Astrocyte (in vitro differentiated cells and primary cell): ENCODE data around the gene MYO1F. TPM values are rescaled to one million over a fixed set of nuclear protein-coding genes. Genes with fewer than 3 reads are reported as not detected.
A peak's percentile ranks its signal among the peaks of the same experiment; 100 is the strongest.

Experiments
- DNase-seq: peaks from one replicate; pipeline ENCODE4 v3.0.0-alpha.2; 2010; ENCODE audit warnings: low read depth
- FAIRE-seq: peaks from 2 replicates; lab custom pipeline; 2011; peaks lifted over from hg19 to GRCh38; lab: Jason Lieb, UNC
- H2AFZ ChIP-seq: 2 replicates; pipeline ENCODE4 v1.6.0; 2012; ENCODE audit warnings: low read depth, low read length, inconsistent platforms
- H3K27ac ChIP-seq: 2 replicates; pipeline ENCODE4 v1.5.1; 2011; ENCODE audit warnings: low read depth, low read length, inconsistent platforms
- H3K27me3 ChIP-seq: 2 replicates; pipeline ENCODE4 v1.6.0; 2011; ENCODE audit warnings: low read length, inconsistent platforms; ENCODE audit not compliant: insufficient read depth
- H3K36me3 ChIP-seq: 2 replicates; pipeline ENCODE4 v1.5.1; 2011; ENCODE audit warnings: low read length, inconsistent platforms; ENCODE audit not compliant: insufficient read depth
- H3K4me1 ChIP-seq: 2 replicates; pipeline ENCODE4 v1.5.1; 2011; ENCODE audit warnings: low read length, inconsistent platforms; ENCODE audit not compliant: insufficient read depth
- H3K4me2 ChIP-seq: 2 replicates; pipeline ENCODE4 v1.6.0; 2012; ENCODE audit warnings: low read length, inconsistent platforms
- H3K4me3 ChIP-seq: 2 replicates; pipeline ENCODE4 v1.5.1; 2011; ENCODE audit warnings: low read depth, mild to moderate bottlenecking, low read length, inconsistent platforms; ENCODE audit not compliant: insufficient read depth
- H3K79me2 ChIP-seq: 2 replicates; pipeline ENCODE4 v1.6.0; 2012; ENCODE audit warnings: mild to moderate bottlenecking, low read length, inconsistent platforms; ENCODE audit not compliant: insufficient read depth
- H3K9ac ChIP-seq: 2 replicates; pipeline ENCODE4 v1.6.0; 2012; ENCODE audit warnings: mild to moderate bottlenecking, low read length, inconsistent platforms
- H3K9me3 ChIP-seq: 2 replicates; pipeline ENCODE4 v1.5.1; 2012; ENCODE audit warnings: low read depth, mild to moderate bottlenecking, low read length, inconsistent platforms; ENCODE audit not compliant: insufficient read depth
- H4K20me1 ChIP-seq: 2 replicates; pipeline ENCODE4 v1.6.0; 2012; ENCODE audit warnings: low read length, inconsistent platforms; ENCODE audit not compliant: insufficient read depth
- H3K27ac Mint-ChIP-seq: one replicate; pipeline ENCODE4 v1.8.0; 2021; ENCODE audit warnings: mild to moderate bottlenecking, mixed read lengths; ENCODE audit not compliant: unreplicated experiment
- H3K27me3 Mint-ChIP-seq: one replicate; pipeline ENCODE4 v1.8.0; 2021; ENCODE audit warnings: low read depth, mixed read lengths; ENCODE audit not compliant: unreplicated experiment
- H3K36me3 Mint-ChIP-seq: one replicate; pipeline ENCODE4 v1.8.0; 2021; ENCODE audit warnings: low read depth, mixed read lengths; ENCODE audit not compliant: unreplicated experiment
- H3K4me1 Mint-ChIP-seq: one replicate; pipeline ENCODE4 v1.8.0; 2021; ENCODE audit warnings: low read depth, mixed read lengths; ENCODE audit not compliant: unreplicated experiment
- H3K4me3 Mint-ChIP-seq: one replicate; pipeline ENCODE4 v1.8.0; 2021; ENCODE audit warnings: mild to moderate bottlenecking, moderate library complexity, mixed read lengths; ENCODE audit not compliant: unreplicated experiment
- H3K9me3 Mint-ChIP-seq: one replicate; pipeline ENCODE4 v1.8.0; 2021; ENCODE audit warnings: mild to moderate bottlenecking, mixed read lengths; ENCODE audit not compliant: unreplicated experiment
- EZH2 ChIP-seq: IDR thresholded peaks from 2 replicates; pipeline ENCODE4 v1.6.1; 2012; ENCODE audit warnings: mild to moderate bottlenecking, low read length, inconsistent platforms; ENCODE audit not compliant: insufficient read depth
- total RNA-seq: library from RNA; stranded (reverse); gene quantifications from 2 replicates; pipeline ENCODE4 v1.2.1, GENCODE V29; 2021
- TF ChIP-seq, protein P1 (sequence below): IDR thresholded peaks from 2 replicates; pipeline ENCODE4 v1.5.1; 2011; ENCODE audit warnings: low read depth, mild to moderate bottlenecking, inconsistent platforms, low read length, moderate library complexity; ENCODE audit not compliant: insufficient read depth

Gene MYO1F
- total RNA-seq, 1 donor from 2014 or later: 0.23 TPM

DNA sequence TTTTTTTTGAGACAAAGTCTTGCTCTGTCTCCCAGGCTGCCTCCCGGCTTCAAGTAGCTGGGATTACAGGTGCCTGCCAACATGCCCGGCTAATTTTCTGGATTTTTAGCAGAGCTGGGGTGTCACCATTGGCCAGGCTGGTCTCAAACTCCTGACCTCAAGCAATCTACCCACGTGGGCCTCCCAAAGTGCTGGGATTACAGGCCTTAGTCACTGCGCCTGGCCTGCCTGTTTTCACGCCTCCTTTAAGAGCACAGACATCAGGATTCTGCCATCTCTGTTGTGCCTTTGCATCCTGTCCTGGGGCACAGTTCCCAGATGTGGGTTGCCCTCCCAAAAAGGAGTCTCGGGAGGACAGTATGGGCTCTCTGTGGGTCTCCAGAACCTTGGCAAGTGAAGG, 72.3 kb downstream of the MYO1F start:
- Mint-ChIP-seq H3K27ac (no peak overlapping the region), H3K36me3 (no peaks in the 10 kb centered on the region)

DNA sequence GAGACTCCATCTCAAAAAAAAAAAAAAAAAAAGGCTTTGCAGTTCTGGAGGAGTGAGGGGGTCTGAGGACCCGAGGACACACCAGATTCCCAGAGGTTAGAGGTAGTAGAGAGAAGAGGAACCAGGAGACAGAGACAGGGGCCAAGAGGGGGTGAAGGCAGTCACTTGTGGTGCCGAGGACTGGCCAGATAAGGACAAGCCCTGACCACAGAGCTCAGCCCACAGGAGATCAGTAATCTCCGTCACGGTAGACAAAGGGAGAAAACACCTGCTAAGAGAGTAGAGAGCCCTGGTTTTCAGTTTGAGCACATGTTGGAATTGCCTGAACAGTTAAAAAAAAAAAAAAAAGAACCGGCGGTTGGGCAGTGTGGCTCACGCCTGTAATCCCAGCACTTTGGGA, 73.1 kb downstream of the MYO1F start:
- no peaks in the 10 kb centered on the region for H3K9me3 ChIP-seq
- no peak for TF ChIP-seq EZH2
- TF ChIP-seq, protein P1, sequence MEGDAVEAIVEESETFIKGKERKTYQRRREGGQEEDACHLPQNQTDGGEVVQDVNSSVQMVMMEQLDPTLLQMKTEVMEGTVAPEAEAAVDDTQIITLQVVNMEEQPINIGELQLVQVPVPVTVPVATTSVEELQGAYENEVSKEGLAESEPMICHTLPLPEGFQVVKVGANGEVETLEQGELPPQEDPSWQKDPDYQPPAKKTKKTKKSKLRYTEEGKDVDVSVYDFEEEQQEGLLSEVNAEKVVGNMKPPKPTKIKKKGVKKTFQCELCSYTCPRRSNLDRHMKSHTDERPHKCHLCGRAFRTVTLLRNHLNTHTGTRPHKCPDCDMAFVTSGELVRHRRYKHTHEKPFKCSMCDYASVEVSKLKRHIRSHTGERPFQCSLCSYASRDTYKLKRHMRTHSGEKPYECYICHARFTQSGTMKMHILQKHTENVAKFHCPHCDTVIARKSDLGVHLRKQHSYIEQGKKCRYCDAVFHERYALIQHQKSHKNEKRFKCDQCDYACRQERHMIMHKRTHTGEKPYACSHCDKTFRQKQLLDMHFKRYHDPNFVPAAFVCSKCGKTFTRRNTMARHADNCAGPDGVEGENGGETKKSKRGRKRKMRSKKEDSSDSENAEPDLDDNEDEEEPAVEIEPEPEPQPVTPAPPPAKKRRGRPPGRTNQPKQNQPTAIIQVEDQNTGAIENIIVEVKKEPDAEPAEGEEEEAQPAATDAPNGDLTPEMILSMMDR: no peak
- H3K4me3 ChIP-seq: no peak overlapping the region
- peaks cover 3% of the 10 kb centered on the region for H3K4me1 ChIP-seq
- H3K36me3 ChIP-seq: no peaks in the 10 kb centered on the region
- H2AFZ ChIP-seq: no peak overlapping the region
- Mint-ChIP-seq H3K27me3 (peaks cover 10% of the 10 kb centered on the region), H3K27ac (peak overlapping the region; percentile 41), H3K4me1 (peaks cover 6% of the 10 kb centered on the region), H3K36me3 (no peaks in the 10 kb centered on the region), H3K4me3 (no peak overlapping the region), H3K9me3 (peaks cover 2% of the 10 kb centered on the region)
- no peak overlapping the region for H3K4me2 ChIP-seq
- H3K27me3 ChIP-seq: no peaks in the 10 kb centered on the region
- FAIRE-seq (no peak), DNase-seq (no peak)
- no peak overlapping the region for H3K27ac ChIP-seq
- H3K79me2 ChIP-seq: no peaks in the 10 kb centered on the region
- H4K20me1 ChIP-seq: no peaks in the 10 kb centered on the region
- no peak overlapping the region for H3K9ac ChIP-seq

More for the DNA sequence above, 72.3 kb downstream of the MYO1F start:
- no peak overlapping the region for H3K4me2 ChIP-seq
- Mint-ChIP-seq H3K4me3 (peak overlapping the region; percentile 57), H3K4me1 (peaks cover 6% of the 10 kb centered on the region), H3K27me3 (peaks cover 10% of the 10 kb centered on the region), H3K9me3 (peaks cover 2% of the 10 kb centered on the region)
- no peaks in the 10 kb centered on the region for H3K27me3 ChIP-seq
- no peaks in the 10 kb centered on the region for H3K9me3 ChIP-seq
- no peak overlapping the region for H3K4me3 ChIP-seq
- H3K36me3 ChIP-seq: no peaks in the 10 kb centered on the region
- H2AFZ ChIP-seq: no peak overlapping the region
- TF ChIP-seq, protein P1: no peak
- no peak for TF ChIP-seq EZH2
- no peak overlapping the region for H3K27ac ChIP-seq
- FAIRE-seq (no peak), DNase-seq (no peak)
- no peak overlapping the region for H3K9ac ChIP-seq
- no peaks in the 10 kb centered on the region for H4K20me1 ChIP-seq
- peaks cover 3% of the 10 kb centered on the region for H3K4me1 ChIP-seq
- H3K79me2 ChIP-seq: no peaks in the 10 kb centered on the region

DNA sequence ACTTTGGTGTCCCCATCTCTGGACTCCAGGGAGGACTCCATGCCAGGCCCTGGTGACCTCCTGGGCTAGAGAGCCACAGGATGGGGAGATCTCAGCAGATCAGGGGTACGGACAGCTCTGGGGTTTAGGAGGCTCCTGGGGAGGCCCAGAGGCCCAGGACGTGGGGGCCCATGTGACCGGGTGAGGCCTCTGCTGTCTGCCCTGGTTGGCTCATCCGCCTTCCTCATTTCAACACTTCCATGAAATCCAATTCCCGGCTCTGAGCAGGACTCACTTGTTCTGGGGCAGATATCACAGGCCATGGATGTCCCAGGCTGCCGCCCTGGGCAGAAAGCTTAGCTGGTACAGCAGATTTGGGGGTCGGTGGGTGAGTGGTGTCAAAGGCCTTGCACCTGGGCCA, 73.7 kb downstream of the MYO1F start:
- H3K27me3 Mint-ChIP-seq: peaks cover 10% of the 10 kb centered on the region
- TF ChIP-seq EZH2: no peak
- no peak overlapping the region for H3K4me2 ChIP-seq
- no peak overlapping the region for H3K27ac ChIP-seq
- H3K9me3 ChIP-seq: no peaks in the 10 kb centered on the region
- no peak for FAIRE-seq
- H3K9me3 Mint-ChIP-seq: peaks cover 2% of the 10 kb centered on the region
- DNase-seq: no peak
- peaks cover 6% of the 10 kb centered on the region for H3K4me1 Mint-ChIP-seq
- H3K4me3 ChIP-seq: no peak overlapping the region
- H4K20me1 ChIP-seq: no peaks in the 10 kb centered on the region
- no peaks in the 10 kb centered on the region for H3K79me2 ChIP-seq
- H3K36me3 Mint-ChIP-seq: no peaks in the 10 kb centered on the region
- H3K36me3 ChIP-seq: no peaks in the 10 kb centered on the region
- no peak overlapping the region for H3K4me3 Mint-ChIP-seq
- H3K27me3 ChIP-seq: no peaks in the 10 kb centered on the region
- H3K9ac ChIP-seq: no peak overlapping the region
- no peak overlapping the region for H2AFZ ChIP-seq
- H3K27ac Mint-ChIP-seq: no peak overlapping the region
- H3K4me1 ChIP-seq: peaks cover 3% of the 10 kb centered on the region
